ENCODE measurements around the gene SPOCK2.
"Not testable (repeated sequence)": the region's sequence is repeated elsewhere in the genome, so short reads cannot be mapped to it uniquely, and the experiment has no call there.

Gene SPOCK2

DNA sequence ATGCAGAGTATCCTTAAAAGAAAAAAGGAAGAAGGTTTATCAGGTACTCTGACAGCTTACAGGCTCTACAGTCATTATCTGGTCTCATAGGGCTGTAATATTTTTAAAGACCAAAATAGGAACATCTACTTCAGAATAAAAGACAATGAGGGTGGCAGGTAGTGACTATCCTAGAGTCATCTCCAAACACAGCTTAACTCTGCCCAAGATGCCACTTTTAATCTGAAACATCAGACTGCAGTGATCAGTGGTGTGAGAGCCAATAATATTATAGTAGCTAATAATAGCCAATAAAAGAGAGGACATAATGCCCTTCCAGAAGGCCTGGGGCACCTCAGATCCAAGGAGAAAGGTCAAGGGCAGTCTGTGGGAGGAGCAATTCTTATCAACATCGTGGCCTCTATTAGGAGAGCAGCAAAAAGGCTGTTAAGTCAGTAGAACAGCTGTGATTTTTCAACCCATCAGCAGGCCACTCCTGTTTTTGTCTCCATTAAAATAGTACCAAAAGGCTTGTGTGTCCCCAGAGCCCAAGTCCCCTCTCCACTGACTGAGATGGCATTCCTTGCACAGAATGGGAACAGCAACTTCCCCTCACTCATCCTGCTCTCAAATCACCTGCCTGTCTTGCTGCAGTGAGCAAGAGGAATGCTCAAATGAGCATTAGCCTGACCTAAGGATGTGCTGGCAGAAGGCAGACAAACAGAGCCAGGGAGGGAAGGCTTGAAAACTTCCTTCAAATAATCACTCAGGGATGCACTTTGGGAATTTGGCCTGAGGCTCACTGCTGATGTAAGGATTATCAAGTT lies 20.7 kb upstream of the SPOCK2 start:
- no peak for DNase-seq (ENCODE audit: extremely low read depth in 1 of 2, low read depth in 1 of 2)

DNA sequence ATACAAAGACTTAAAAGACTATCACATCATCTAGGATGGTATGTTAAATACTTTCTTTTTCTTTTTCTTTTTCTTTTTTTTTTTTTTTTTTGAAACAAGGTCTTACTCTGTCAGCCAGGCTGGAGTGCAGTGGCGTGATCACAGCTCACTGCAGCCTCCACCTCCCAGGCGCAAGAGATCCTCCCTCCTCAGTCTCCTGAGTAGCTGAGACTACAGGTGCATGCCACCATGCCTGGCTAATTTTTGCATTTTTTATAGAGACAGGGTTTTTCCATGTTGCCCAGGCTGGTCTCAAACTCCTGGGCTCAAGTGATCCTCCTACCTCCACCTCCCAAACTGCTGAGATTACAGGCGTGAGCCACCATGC lies 19.6 kb upstream of the SPOCK2 start:
- DNase-seq (ENCODE audit: extremely low read depth in 1 of 2, low read depth in 1 of 2) = not testable (repeated sequence)

DNA sequence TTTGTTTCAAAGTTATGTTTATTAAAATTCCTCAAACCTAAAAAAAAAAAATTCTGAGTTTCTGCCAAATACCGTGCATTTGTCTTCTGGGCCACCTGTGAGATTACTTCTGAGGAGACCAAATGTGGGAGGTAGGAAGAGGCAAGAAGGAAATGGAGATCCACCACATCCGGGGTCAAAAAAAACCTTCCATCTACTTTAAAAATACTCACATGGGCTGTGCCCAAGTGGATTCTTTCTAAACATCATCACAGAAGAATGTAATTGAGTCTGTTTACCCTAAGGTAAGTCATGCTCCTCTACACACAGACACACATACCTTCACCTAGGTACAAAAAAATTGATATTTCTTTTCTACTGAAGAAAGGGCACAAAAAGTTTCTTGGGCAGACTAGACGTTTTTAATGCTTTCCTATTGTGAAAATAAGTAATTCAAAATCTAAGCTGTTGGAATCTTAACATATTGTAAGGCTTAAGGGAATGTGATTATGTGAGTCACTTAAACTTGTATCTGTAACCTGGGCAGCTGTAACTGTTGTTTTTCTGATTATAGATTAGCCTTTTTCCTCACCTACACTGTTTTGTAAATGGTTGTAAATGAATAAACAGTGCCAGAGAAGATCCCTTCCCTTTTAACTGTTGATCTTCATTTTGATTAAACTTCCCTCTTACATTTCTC lies 19.1 kb upstream of the SPOCK2 start:
- DNase-seq (ENCODE audit: extremely low read depth in 1 of 2, low read depth in 1 of 2) = no peak

DNA sequence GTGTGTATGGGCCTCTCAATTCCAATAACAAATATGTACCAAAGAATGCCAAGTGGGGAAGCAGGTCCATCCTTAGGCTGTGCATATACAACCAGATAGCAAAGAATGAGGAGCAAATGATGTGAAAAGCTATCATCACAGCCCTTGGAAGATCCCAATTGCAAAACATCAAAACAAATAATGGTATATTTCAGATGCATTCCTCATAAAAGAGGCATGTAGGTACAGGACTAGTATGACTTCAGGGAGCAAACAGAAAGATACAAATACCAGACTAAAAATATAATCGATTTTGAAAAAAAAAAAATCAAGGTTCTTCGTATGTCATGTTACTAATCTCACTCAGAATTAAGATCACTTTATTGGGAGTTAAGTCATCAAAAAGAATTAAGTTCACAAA lies 18.5 kb upstream of the SPOCK2 start:
- DNase-seq (ENCODE audit: extremely low read depth in 1 of 2, low read depth in 1 of 2) = no peak

DNA sequence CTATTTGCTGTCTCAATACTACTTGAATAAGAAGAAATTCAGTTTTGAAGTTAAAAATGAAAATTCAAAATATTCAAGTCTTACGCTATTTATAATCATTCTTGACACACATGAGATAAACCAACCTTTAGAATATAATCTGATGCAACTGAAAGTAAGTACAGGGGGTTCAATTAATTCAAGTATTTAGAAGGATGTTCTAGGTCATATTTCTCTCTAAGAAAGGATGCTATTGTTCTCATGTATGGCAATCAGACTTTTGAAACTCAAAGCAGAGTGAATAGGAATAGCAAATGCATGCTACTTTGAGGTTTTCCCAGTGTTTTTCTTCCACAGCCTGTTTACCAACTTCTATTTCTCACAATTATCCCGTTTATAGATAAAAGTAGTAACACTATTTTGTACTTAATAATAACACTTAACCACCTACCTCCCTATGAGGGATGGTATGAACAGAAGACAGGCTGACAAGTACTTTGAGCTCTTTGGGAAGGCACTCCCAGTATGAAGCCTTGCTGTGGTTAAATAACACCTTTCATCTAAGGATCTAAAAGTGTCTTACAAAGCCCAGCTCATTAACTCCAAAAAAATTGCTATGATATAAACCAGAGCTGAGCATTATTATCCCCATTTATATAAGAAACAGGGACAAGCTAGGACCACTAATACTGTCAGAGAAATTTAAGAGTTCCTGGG lies 18.0 kb upstream of the SPOCK2 start:
- DNase-seq (ENCODE audit: extremely low read depth in 1 of 2, low read depth in 1 of 2) = no peak

GRCh38 chr10:72105710-72106109 lies 17.4 kb upstream of the SPOCK2 start:
- DNase-seq (ENCODE audit: extremely low read depth in 1 of 2, low read depth in 1 of 2) = no peak

DNA sequence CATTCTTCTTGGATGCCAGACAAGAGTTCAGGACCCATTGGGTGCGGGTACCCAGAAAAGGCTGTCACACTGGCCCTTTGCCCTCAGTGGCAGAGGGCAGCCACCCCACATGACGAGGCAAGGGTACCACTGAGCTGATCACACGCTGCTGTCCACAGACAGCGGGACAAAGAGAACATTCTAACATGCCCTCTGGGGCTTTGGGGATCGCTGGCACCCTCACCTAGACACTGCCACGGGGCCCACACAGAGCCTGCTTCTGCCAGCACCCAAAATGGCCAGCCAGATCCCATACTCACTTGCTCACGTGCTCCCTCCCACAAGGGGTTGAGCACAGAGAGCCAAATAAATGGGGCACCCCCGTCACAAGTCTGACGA lies 16.7 kb upstream of the SPOCK2 start:
- no peak for DNase-seq (ENCODE audit: extremely low read depth in 1 of 2, low read depth in 1 of 2)

DNA sequence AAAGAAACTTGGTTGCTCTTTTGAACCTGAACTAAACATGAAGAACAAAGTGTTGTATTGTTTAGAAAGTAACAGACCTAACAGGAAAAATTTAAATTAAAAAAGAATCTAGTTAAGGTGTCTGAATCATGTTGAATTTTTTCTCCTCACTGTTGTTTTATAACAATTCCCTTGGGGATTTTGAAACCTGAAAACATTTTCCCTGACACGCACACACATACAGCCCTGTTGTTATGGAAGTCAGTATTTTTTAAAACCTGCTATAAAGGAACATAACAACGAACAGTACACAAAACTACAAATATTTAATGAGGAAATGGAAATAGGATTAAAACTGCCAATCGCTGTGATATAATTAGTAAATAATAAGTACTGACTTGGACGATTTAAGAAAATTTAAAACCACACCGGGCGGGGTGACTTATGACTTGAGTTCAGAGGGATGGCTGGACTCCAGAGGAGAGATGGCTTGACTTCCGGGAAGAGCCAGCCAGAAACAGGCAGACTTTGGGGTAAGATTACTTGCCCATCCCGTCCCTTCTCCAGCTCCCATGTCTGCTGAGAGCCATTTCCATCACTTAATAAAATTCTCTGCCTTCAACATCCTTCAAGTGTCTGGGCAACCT lies 16.2 kb upstream of the SPOCK2 start:
- no peak for DNase-seq (ENCODE audit: extremely low read depth in 1 of 2, low read depth in 1 of 2)

- no peak for DNase-seq (ENCODE audit: extremely low read depth in 1 of 2, low read depth in 1 of 2)
Observed at GRCh38 chr10:72099600-72099921, 11.2 kb upstream of the SPOCK2 start.

DNA sequence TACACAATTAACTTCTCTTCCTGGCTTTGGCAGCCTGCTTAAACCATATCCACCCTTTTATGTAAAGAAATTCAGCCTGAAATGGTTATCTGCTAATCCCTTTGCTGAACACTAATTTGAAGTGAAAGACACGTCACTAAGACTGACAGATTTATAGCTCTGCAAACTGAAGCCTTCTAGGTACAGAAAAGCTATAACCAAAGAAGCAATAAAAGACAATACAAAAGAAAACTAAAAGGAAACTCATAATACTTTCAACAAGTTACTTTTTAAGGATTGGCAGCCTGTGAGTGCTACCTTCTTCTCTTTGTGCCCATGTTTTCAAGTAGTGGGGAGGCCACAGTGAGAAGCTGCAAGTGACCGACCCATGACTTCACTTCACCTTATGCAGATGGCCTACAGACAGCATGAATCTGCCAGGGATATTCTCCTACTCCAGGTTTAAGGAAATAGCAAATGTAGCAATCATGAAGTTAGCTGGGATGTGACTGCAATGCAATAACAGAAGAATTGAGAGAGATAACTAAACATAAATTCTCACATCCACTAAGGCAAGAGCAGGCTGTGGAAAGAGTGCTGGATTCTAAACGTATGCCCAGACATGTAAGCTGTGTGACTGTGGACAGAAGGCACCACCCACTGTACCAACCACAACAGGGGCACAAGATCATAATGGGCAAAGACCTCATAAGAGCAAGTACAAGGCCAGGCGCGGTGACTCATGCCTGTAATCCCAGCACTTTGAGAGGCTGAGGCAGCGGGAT lies 10.7 kb upstream of the SPOCK2 start:
- DNase-seq (ENCODE audit: extremely low read depth in 1 of 2, low read depth in 1 of 2) = no peak

GRCh38 chr10:72098301-72098835 lies 10.0 kb upstream of the SPOCK2 start:
- no peak for DNase-seq (ENCODE audit: extremely low read depth in 1 of 2, low read depth in 1 of 2)

DNA sequence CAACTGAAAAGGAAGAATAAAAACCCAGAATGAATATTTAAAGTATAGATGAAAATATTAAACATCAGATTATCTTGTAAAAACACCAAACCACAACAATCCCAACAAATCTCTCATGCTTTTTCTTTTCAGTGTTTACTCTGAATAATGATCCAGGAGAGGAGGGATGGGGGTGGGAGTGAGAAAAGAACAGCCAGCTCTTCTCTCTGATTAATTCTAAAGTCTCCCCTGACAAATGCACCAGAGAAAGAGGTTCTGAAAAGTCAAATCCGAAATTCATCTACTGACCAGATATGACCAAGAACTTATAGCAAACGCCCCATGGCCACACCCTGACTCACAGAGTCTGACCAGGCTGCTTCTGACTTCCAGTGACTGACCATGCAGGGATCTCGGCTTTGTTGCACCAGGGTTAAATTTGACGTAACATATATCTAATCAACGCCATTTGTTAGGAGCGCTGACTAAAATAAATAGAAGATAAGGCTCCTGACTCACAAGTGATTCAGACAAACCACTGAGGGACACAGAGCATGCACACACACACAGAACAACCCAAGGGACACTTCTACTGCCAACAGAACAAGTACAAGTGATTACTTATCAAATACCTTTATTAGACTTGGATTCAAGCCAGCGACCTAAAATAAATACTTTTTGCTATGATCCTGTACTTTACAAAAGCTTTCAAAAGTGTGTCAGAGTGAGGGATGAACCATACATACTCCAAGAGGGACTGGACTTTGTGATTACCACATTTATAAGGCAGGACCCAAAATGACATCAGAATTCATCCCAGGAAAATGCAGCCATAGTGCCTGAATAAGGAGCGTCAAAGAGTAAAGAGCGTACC lies 9.3 kb upstream of the SPOCK2 start:
- no peak for DNase-seq (ENCODE audit: extremely low read depth in 1 of 2, low read depth in 1 of 2)

- DNase-seq (ENCODE audit: extremely low read depth in 1 of 2, low read depth in 1 of 2) = no peak
Observed at GRCh38 chr10:72096115-72097000, 8.0 kb upstream of the SPOCK2 start.

- DNase-seq (ENCODE audit: extremely low read depth in 1 of 2, low read depth in 1 of 2) = no peak
Observed at GRCh38 chr10:72095195-72095594, 6.8 kb upstream of the SPOCK2 start.

DNA sequence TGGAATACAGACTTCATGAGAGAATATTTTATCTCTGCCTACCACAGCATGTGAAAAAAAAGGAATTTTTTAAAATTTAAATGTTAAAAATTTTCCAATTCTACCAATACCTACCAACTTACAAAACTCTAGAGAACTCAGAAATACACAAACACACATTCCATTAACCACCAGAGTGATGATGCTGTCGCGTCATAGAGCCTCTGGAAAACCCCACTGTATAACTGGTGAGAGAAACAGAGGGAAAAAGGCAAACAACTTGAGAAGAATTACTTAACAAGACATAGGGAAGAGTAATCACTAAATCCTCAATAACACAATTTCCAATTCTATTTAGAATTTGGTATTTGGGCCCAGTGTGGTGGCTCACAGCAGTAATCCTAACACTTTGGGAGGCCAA lies 6.2 kb upstream of the SPOCK2 start:
- DNase-seq (ENCODE audit: extremely low read depth in 1 of 2, low read depth in 1 of 2) = no peak

DNA sequence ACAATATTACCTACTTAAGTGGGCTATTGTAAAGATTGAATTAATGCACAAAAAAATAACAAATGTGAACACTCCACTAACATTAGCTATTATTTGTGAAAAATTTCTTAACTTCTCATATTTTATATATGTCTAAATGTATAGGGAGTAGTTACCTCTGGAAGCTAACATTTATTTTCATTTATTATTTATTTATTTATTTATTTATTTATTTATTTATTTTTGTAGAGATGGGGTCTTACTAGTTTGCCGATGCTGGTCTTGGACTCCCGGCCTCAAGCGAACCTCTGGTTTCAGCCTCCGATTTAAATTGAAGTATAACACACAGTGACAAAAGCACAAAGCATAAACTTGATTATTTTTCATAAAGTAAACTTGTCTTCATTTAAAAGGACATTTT lies 5.1 kb upstream of the SPOCK2 start:
- no peak for DNase-seq (ENCODE audit: extremely low read depth in 1 of 2, low read depth in 1 of 2)

DNA sequence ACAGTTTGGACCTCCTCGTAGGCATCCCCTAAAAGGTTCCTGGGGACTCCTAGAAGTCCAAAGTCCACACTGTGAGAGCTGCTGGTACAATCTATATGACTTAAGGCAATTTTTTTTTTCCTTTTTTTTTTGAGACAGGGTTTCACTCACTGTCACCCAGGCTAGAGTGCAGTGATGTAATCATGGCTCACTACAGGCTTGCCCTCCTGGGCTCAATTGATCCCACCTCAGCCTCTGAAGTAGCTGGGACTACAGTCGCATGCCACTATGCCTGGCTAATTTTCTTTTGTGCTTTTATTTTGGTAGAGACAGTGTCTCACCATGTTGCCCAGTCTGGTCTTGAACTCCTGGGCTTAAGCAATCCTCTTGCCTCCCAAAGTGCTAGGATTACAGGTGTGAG lies 4.6 kb upstream of the SPOCK2 start:
- no peak for DNase-seq (ENCODE audit: extremely low read depth in 1 of 2, low read depth in 1 of 2)

- DNase-seq (ENCODE audit: extremely low read depth in 1 of 2, low read depth in 1 of 2) = no peak
Observed at GRCh38 chr10:72092171-72092924, 4.0 kb upstream of the SPOCK2 start.

Data from stimulated activated CD8-positive, alpha-beta memory T cell treated with anti-CD3 and anti-CD28 coated beads, Interleukin-7, amount 100 ng/mL, for 48 hours (primary cell).